OCI-LY7 (cell line): ENCODE measurements around the gene BCAN. TPM values are rescaled to one million over a fixed set of nuclear protein-coding genes. Genes with fewer than 3 reads are reported as not detected.

Source experiments
- BruUV-seq: library from RNA; stranded (reverse); fragments of 400-500 nt; replicated peaks from 2 replicates; lab custom pipeline; 2021; lab: Mats Ljungman, UMichigan
- CTCF ChIA-PET: fragments of 300-600 bp; sonication (Branson Sonifier 250); formaldehyde crosslinking; loops from one replicate; lab custom pipeline; 2022; ENCODE audit warnings: antibody characterized with exemption; ENCODE audit not compliant: unreplicated experiment; lab: Charles Lee
- POLR2A ChIA-PET: fragments of 300-600 bp; sonication (Branson Sonifier 250); formaldehyde crosslinking; loops from one replicate; lab custom pipeline; 2022; ENCODE audit warnings: antibody characterized with exemption; lab: Charles Lee
- DNase-seq: peaks from one replicate; pipeline ENCODE4 v3.0.0-alpha.2; 2015; ENCODE audit warnings: low spot score
- H2AFZ ChIP-seq: fragments of 200-600 bp; sonication (generic), shearing (Covaris generic); 2 replicates; pipeline ENCODE4 v1.6.1; 2014; ENCODE audit warnings: mild to moderate bottlenecking, antibody characterized with exemption, low read length, moderate library complexity
- H3K27ac ChIP-seq: fragments of 200-600 bp; sonication (generic); 2 replicates; pipeline ENCODE4 v1.5.1; 2014; ENCODE audit warnings: mixed run types, low read depth, mild to moderate bottlenecking, moderate library complexity, low read length, inconsistent platforms; ENCODE audit not compliant: poor library complexity, severe bottlenecking
- H3K36me3 ChIP-seq: fragments of 200-600 bp; sonication (generic); 2 replicates; pipeline ENCODE4 v1.6.1; 2014; ENCODE audit warnings: mild to moderate bottlenecking, antibody characterized with exemption, low read length, moderate library complexity, mixed read lengths; ENCODE audit not compliant: insufficient read depth
- H3K4me1 ChIP-seq: fragments of 200-600 bp; sonication (generic); 2 replicates; pipeline ENCODE4 v1.5.1; 2014; ENCODE audit warnings: mild to moderate bottlenecking, low read length; ENCODE audit not compliant: insufficient read depth, poor library complexity, severe bottlenecking
- H3K4me2 ChIP-seq: fragments of 200-600 bp; sonication (generic); 2 replicates; pipeline ENCODE4 v1.6.1; 2014; ENCODE audit warnings: mild to moderate bottlenecking, low read length
- H3K4me3 ChIP-seq: fragments of 200-600 bp; sonication (generic); 2 replicates; pipeline ENCODE4 v1.5.1; 2014; ENCODE audit warnings: mild to moderate bottlenecking, low read depth, low read length; ENCODE audit not compliant: poor library complexity, severe bottlenecking
- H3K79me2 ChIP-seq: fragments of 200-600 bp; sonication (generic); 2 replicates; pipeline ENCODE4 v1.6.1; 2016; ENCODE audit warnings: low read depth, mild to moderate bottlenecking, low read length, moderate library complexity, mixed read lengths; ENCODE audit not compliant: insufficient read depth
- H3K9me2 ChIP-seq: fragments of 200-600 bp; sonication (generic); 2 replicates; pipeline ENCODE4 v1.6.1; 2016; ENCODE audit warnings: mild to moderate bottlenecking, low read length, mixed read lengths; ENCODE audit not compliant: insufficient read depth
- H3K9me3 ChIP-seq: fragments of 200-600 bp; sonication (generic); 2 replicates; pipeline ENCODE4 v1.6.1; 2014; ENCODE audit warnings: mild to moderate bottlenecking, mixed run types, low read length, mixed read lengths
- H4K20me1 ChIP-seq: fragments of 200-600 bp; sonication (generic); 2 replicates; pipeline ENCODE4 v1.6.1; 2014; ENCODE audit warnings: mild to moderate bottlenecking, antibody characterized with exemption, low read length, moderate library complexity, mixed read lengths; ENCODE audit not compliant: insufficient read depth
- CTCF ChIP-seq: fragments of 200-600 bp; sonication (generic); conservative IDR thresholded peaks from 2 replicates; pipeline ENCODE4 v1.5.1; 2014; ENCODE audit warnings: mild to moderate bottlenecking, antibody characterized with exemption, low read length, moderate library complexity, mixed read lengths
- EZH2phosphoT487 ChIP-seq: fragments of 200-600 bp; sonication (generic); IDR thresholded peaks from 2 replicates; pipeline ENCODE4 v1.6.1; 2018; ENCODE audit warnings: low read depth, borderline replicate concordance, mild to moderate bottlenecking, mixed run types, antibody characterized with exemption, low read length, moderate library complexity, mixed read lengths
- intact Hi-C: fragments of 100-400 bp; cut with micrococcal nuclease; formaldehyde crosslinking; loops from one replicate; pipeline ENCODE4 v1.10.0; 2022; ENCODE audit not compliant: unreplicated experiment
- total RNA-seq, 2 experiments: library from RNA; depleted of rRNA in 1 of 2; stranded (reverse); fragments of >200 nt in 1 of 2; shearing (Covaris generic) in 1 of 2; gene quantifications; 2 replicates each; pipeline ENCODE4 v1.2.3, GENCODE V29; 2014 to 2022

The BCAN gene
- total RNA-seq, 2 experiments from 2014 or later, result not detected

- Histone ChIP-seq H3K36me3 (no peaks in the 10 kb centered on the region), H3K9me2 (no peaks in the 10 kb centered on the region), H3K79me2 (no peaks in the 10 kb centered on the region), H4K20me1 (no peaks in the 10 kb centered on the region), H3K27ac (no peak overlapping the region), H3K4me1 (peaks cover 17% of the 10 kb centered on the region), H3K9me3 (no peaks in the 10 kb centered on the region), H3K4me3 (no peak overlapping the region), H2AFZ (no peak overlapping the region), H3K4me2 (no peak overlapping the region)
- CTCF ChIA-PET, result interaction anchor here (1.0 to 2.6 kb wide), 2 partner anchors 17 to 18 kb away, joined by 3 to 19 read pairs; no protein-coding TSS in a partner anchor
- BruUV-seq, result no TSS peak
- no peak for TF ChIP-seq CTCF
- no peak for TF ChIP-seq EZH2phosphoT487
- no peak for DNase-seq
- intact Hi-C loops, result no loop called here
- POLR2A ChIA-PET, result interaction anchor here (0.6 to 0.7 kb wide), 3 partner anchors 13 to 80 kb away, joined by 3 to 5 read pairs (median 4); no protein-coding TSS in a partner anchor
These were observed 65.7 kb downstream of the BCAN start for GRCh38 chr1:156707417-156708217.

GRCh38 chr1:156708218-156708661, 66.3 kb downstream of the BCAN start:
- Histone ChIP-seq H3K27ac (no peak overlapping the region), H3K9me3 (no peaks in the 10 kb centered on the region), H3K4me2 (no peak overlapping the region), H3K36me3 (no peaks in the 10 kb centered on the region), H3K4me3 (no peak overlapping the region), H2AFZ (no peak overlapping the region), H3K4me1 (peaks cover 17% of the 10 kb centered on the region), H3K79me2 (no peaks in the 10 kb centered on the region), H3K9me2 (no peaks in the 10 kb centered on the region), H4K20me1 (no peaks in the 10 kb centered on the region)
- ChIA-PET POLR2A (no interaction called here), CTCF (interaction anchor here (1.0 kb wide), 1 partner anchor 17 kb away, joined by 3 read pairs; no protein-coding TSS in a partner anchor)
- TF ChIP-seq CTCF (no peak), EZH2phosphoT487 (no peak)
- no peak for DNase-seq
- intact Hi-C loops, result no loop called here
- BruUV-seq, result no TSS peak

GRCh38 chr1:156709031-156709430, 67.1 kb downstream of the BCAN start:
- CTCF ChIA-PET, result no interaction called here
- H3K79me2 ChIP-seq, result no peaks in the 10 kb centered on the region
- DNase-seq, result no peak
- BruUV-seq, result no TSS peak
- no peak overlapping the region for H3K4me2 ChIP-seq
- H3K9me3 ChIP-seq, result no peaks in the 10 kb centered on the region
- H3K27ac ChIP-seq, result no peak overlapping the region
- TF ChIP-seq CTCF (no peak), EZH2phosphoT487 (no peak)
- intact Hi-C loops, result no loop called here
- no peak overlapping the region for H3K4me3 ChIP-seq
- H3K9me2 ChIP-seq, result no peaks in the 10 kb centered on the region
- POLR2A ChIA-PET, result no interaction called here
- no peaks in the 10 kb centered on the region for H4K20me1 ChIP-seq
- no peak overlapping the region for H2AFZ ChIP-seq
- peaks cover 17% of the 10 kb centered on the region for H3K4me1 ChIP-seq
- H3K36me3 ChIP-seq, result no peaks in the 10 kb centered on the region
